ENCODE results near the gene ANKRD24. TPM values are rescaled to one million over a fixed set of nuclear protein-coding genes. Genes with fewer than 3 reads are reported as not detected.
"Not testable (repeated sequence)": the region's sequence is repeated elsewhere in the genome, so short reads cannot be mapped to it uniquely, and the experiment has no call there.

The ANKRD24 gene
- total RNA-seq, 4 donors from 2014 or later, result 0.04 to 2.0 (median 0.44) TPM

GRCh38 chr19:4233282-4233853 is 50.9 kb downstream of the ANKRD24 start:
- no peak overlapping the region for H3K27ac ChIP-seq
- H3K4me1 ChIP-seq, result peaks cover 0 to 11% (median 0%) of the 10 kb centered on the region in 3 donors
- intact Hi-C loops (cut with DNase I), result no loop called here
- WGBS, 2 donors, result 24 to 39% methylated on average over 6 to 11 of the region's 11 CpGs
- no peaks in the 10 kb centered on the region for H3K36me3 ChIP-seq
- peaks cover 0 to 81% (median 1%) of the 10 kb centered on the region in 4 donors for H3K27me3 ChIP-seq
- H3K4me3 ChIP-seq, result no peak overlapping the region
- no peak for TF ChIP-seq POLR2A (IDR thresholded peaks at IDR 0.05)
- TF ChIP-seq CTCF (IDR thresholded peaks at IDR 0.05), result peak in 5 of 6 experiments; percentile 17 to 55 (median 38)
- no peaks in the 10 kb centered on the region for H3K9me3 ChIP-seq
- DNase-seq, result no peak

GRCh38 chr19:4234142-4234861 is 51.8 kb downstream of the ANKRD24 start:
- intact Hi-C loops (cut with DNase I), result no loop called here
- no peak for DNase-seq

GRCh38 chr19:4234862-4235201 is 52.3 kb downstream of the ANKRD24 start:
- DNase-seq, result no peak
- intact Hi-C loops (cut with DNase I), result no loop called here
- Histone ChIP-seq H3K4me1 (peaks cover 0 to 3% (median 0%) of the 10 kb centered on the region in 3 donors), H3K27ac (no peak overlapping the region), H3K27me3 (peaks cover 0 to 68% (median 0%) of the 10 kb centered on the region in 4 donors), H3K9me3 (no peaks in the 10 kb centered on the region), H3K4me3 (no peak overlapping the region), H3K36me3 (no peaks in the 10 kb centered on the region)
- TF ChIP-seq POLR2A (IDR thresholded peaks at IDR 0.05) (no peak), CTCF (IDR thresholded peaks at IDR 0.05) (no peak)
- WGBS, 2 donors, result 50 to 54% methylated on average over 11 to 13 of the region's 13 CpGs

More at GRCh38 chr19:4234142-4234861, 51.8 kb downstream of the ANKRD24 start:
- H3K9me3 ChIP-seq, result no peaks in the 10 kb centered on the region
- TF ChIP-seq CTCF (IDR thresholded peaks at IDR 0.05) (no peak), POLR2A (IDR thresholded peaks at IDR 0.05) (no peak)
- H3K27ac ChIP-seq, result no peak overlapping the region
- WGBS, 2 donors, result 47 to 48% methylated on average over 15 to 17 of the region's 21 CpGs
- H3K4me1 ChIP-seq, result peaks cover 0 to 8% (median 0%) of the 10 kb centered on the region in 3 donors
- H3K27me3 ChIP-seq, result peaks cover 0 to 74% (median 1%) of the 10 kb centered on the region in 4 donors
- no peak overlapping the region for H3K4me3 ChIP-seq
- H3K36me3 ChIP-seq, result no peaks in the 10 kb centered on the region

GRCh38 chr19:4237510-4237909 is 55.0 kb downstream of the ANKRD24 start:
- H3K36me3 ChIP-seq; H3K4me1 ChIP-seq; intact Hi-C loops (cut with DNase I); H3K27ac ChIP-seq; DNase-seq; H3K4me3 ChIP-seq: not testable (repeated sequence)
- 74 to 88% methylated on average over 9 to 14 of the region's 16 CpGs for WGBS, 2 donors
- H3K9me3 ChIP-seq, result peaks cover 0 to 12% (median 0%) of the 10 kb centered on the region in 3 donors
- H3K27me3 ChIP-seq, result peaks cover 0 to 41% (median 0%) of the 10 kb centered on the region in 4 donors

GRCh38 chr19:4238831-4239230 is 56.3 kb downstream of the ANKRD24 start:
- Histone ChIP-seq H3K4me1 (no peaks in the 10 kb centered on the region), H3K27ac (no peak overlapping the region), H3K27me3 (peaks cover 0 to 28% (median 0%) of the 10 kb centered on the region in 4 donors), H3K9me3 (peaks cover 0 to 13% (median 0%) of the 10 kb centered on the region in 3 donors), H3K4me3 (no peak overlapping the region), H3K36me3 (no peaks in the 10 kb centered on the region)
- TF ChIP-seq POLR2A (IDR thresholded peaks at IDR 0.05) (no peak), CTCF (IDR thresholded peaks at IDR 0.05) (no peak)
- 78 to 81% methylated on average over 4 of the region's 4 CpGs for WGBS, 2 donors
- DNase-seq, result no peak
- intact Hi-C loops (cut with DNase I), result no loop called here
